ENCODE data around the gene RASSF7.

The RASSF7 gene

DNA sequence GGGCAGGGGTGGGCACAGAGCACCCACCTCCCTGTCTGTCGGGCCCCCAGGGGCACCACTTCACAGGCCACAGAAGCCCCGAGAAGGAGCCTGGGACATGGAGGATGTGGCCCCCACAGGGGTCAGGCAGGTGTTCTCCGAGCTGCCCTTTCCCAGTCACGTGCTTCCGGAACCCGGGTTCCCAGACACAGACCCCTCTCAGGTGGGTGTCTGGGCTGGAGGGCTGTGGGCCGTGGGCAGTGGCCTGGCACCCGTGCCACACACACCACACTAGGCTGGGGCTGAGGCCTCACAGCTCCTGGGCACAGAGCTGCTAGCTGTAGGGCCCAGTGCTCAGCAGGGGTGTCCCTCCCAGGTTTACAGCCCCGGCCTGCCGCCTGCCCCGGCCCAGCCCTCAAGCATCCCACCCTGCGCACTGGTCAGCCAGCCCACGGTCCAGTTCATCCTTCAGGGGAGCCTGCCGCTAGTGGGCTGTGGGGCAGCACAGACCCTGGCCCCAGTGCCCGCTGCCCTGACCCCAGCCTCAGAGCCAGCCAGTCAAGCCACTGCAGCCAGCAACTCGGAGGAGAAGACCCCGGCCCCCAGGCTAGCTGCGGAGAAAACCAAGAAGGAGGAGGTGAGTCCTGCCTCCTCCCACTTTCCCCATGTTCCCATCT, 49.5 kb downstream of the RASSF7 start:
- no peak for DNase-seq (ENCODE audit: low read depth)

GRCh38 chr11:611001-611996, 50.5 kb downstream of the RASSF7 start:
- no peak for DNase-seq (ENCODE audit: low read depth)

- DNase-seq (ENCODE audit: low read depth): no peak
Observed at GRCh38 chr11:612201-612960, 51.6 kb downstream of the RASSF7 start.

- no peak for DNase-seq (ENCODE audit: low read depth)
Observed at GRCh38 chr11:612961-613300, 52.2 kb downstream of the RASSF7 start.

GRCh38 chr11:613369-613968, 52.7 kb downstream of the RASSF7 start:
- DNase-seq (ENCODE audit: low read depth): no peak

All from CMK (cell line).